Measurements from ENCODE around the gene MTMR11. TPM values are rescaled to one million over a fixed set of nuclear protein-coding genes. Genes with fewer than 3 reads are reported as not detected.

Gene MTMR11
- total RNA-seq, 1 experiment from 2014 or later = 10.5 TPM

GRCh38 chr1:149937759-149938158 is 1.1 kb upstream of the MTMR11 start:
- BruUV-seq (replicated peaks) = TSS peak; percentile 92
- peak overlapping the region; percentile 45 to 64 for H3K4me3 ChIP-seq (replicated peaks in 1 of 2; ENCODE audit: low read depth in 1 of 2, low read length in 2 of 2)
- H3K9ac ChIP-seq (ENCODE audit: low read length) = peak overlapping the region; percentile 67

GRCh38 chr1:149936992-149937705 is 470 bp upstream of the MTMR11 start:
- DNase-seq (ENCODE audit: low read depth, low spot score) (peak; percentile 91), ATAC-seq (peak; percentile 74)
- peak overlapping the region; percentile 64 to 66 for H3K4me3 ChIP-seq (replicated peaks in 1 of 2; ENCODE audit: low read depth in 1 of 2, low read length in 2 of 2)
- H3K4me1 ChIP-seq (ENCODE audit: control insufficient read depth in 1 of 2, insufficient read depth in 2 of 2, low read length in 2 of 2) = peaks cover 39 to 63% of the 10 kb centered on the region in 2 experiments
- H3K27ac ChIP-seq (ENCODE audit: low read depth, low read length) = peak overlapping the region; percentile 89
- no peaks in the 10 kb centered on the region for H3K9me2 ChIP-seq (ENCODE audit: insufficient read depth)
- H3K9ac ChIP-seq (ENCODE audit: low read length) = peak overlapping the region; percentile 67
- RAD21 ChIA-PET (ENCODE audit: low non-redundant PET in 1 of 2, low total read pairs in 2 of 2, uncharacterized antibody in 2 of 2, unreplicated experiment in 2 of 2) = no interaction called here
- H3K4me2 ChIP-seq (ENCODE audit: low read length) = peak overlapping the region; percentile 90
- CTCF ChIA-PET = interaction anchor here (1.7 kb wide), 1 partner anchor 250 kb away, joined by 8 read pairs; no protein-coding TSS in a partner anchor
- intact Hi-C loops (cut with micrococcal nuclease) = loop anchor here (5.0 kb wide), 1 partner anchor 75 kb away; the partner anchor contains the start of gene OTUD7B
- no peaks in the 10 kb centered on the region for H3K36me3 ChIP-seq (ENCODE audit: control insufficient read depth in 1 of 2, insufficient read depth in 2 of 2, low read length in 2 of 2)
- POLR2A ChIA-PET = interaction anchor here (0.9 to 4.2 kb wide), 3 partner anchors 8 to 93 kb away, joined by 3 to 43 read pairs (median 23); a partner anchor contains a TSS
- no peaks in the 10 kb centered on the region for H3K79me2 ChIP-seq (ENCODE audit: insufficient read depth, low read length)
- BruUV-seq (replicated peaks) = no TSS peak
- no peak overlapping the region for H2AFZ ChIP-seq (ENCODE audit: low read depth, low read length, poor library complexity, severe bottlenecking)
- no peaks in the 10 kb centered on the region for H3K9me3 ChIP-seq (ENCODE audit: control insufficient read depth in 1 of 2, insufficient read depth in 1 of 2, low read depth in 1 of 2, low read length in 2 of 2)
- no peaks in the 10 kb centered on the region for H4K20me1 ChIP-seq (ENCODE audit: insufficient read depth)
- H3K27me3 ChIP-seq (ENCODE audit: insufficient read depth, low read length) = no peaks in the 10 kb centered on the region
- TF ChIP-seq EGR1 (IDR thresholded peaks at IDR 0.05; ENCODE audit: low read depth) (no peak), EZH2 (IDR thresholded peaks at IDR 0.05) (no peak), JUND (IDR thresholded peaks at IDR 0.05) (peak; percentile 62), ZNF274 (IDR thresholded peaks at IDR 0.05; ENCODE audit: low read depth, low read length) (no peak), SIN3A (IDR thresholded peaks at IDR 0.05; ENCODE audit: low read depth) (peak; percentile 48; the same call in 1 of the 2 replicates), FOSL1 (IDR thresholded peaks at IDR 0.05; ENCODE audit: low read depth) (peak; percentile 37; the same call in 1 of the 2 replicates), RAD21 (IDR thresholded peaks at IDR 0.05; ENCODE audit: low read depth) (peak; percentile 18; the same call in 1 of the 2 replicates), POLR2A (IDR thresholded peaks at IDR 0.05; ENCODE audit: borderline replicate concordance, extremely low read depth, insufficient read depth, insufficient read length) (peak; percentile 83), POLR2AphosphoS5 (IDR thresholded peaks at IDR 0.05; ENCODE audit: low read depth, low read length) (peak; percentile 89), SP1 (IDR thresholded peaks at IDR 0.05; ENCODE audit: low read depth) (peak; percentile 77), MAX (IDR thresholded peaks at IDR 0.05) (peak; percentile 21; the same call in 1 of the 2 replicates)

More at GRCh38 chr1:149937759-149938158, 1.1 kb upstream of the MTMR11 start:
- peak overlapping the region; percentile 90 for H3K4me2 ChIP-seq (ENCODE audit: low read length)
- H3K9me3 ChIP-seq (ENCODE audit: control insufficient read depth in 1 of 2, insufficient read depth in 1 of 2, low read depth in 1 of 2, low read length in 2 of 2) = no peaks in the 10 kb centered on the region
- H3K36me3 ChIP-seq (ENCODE audit: control insufficient read depth in 1 of 2, insufficient read depth in 2 of 2, low read length in 2 of 2) = no peaks in the 10 kb centered on the region
- 0 out of 2 replicates have a peak, but pooled peaks have one; percentile 21 for TF ChIP-seq FOSL1 (IDR thresholded peaks at IDR 0.05; ENCODE audit: low read depth)
- peak; percentile 20; the same call in 1 of the 2 replicates for TF ChIP-seq MAX (IDR thresholded peaks at IDR 0.05)
- no peak for TF ChIP-seq ELF1 (IDR thresholded peaks at IDR 0.05; ENCODE audit: borderline replicate concordance, low read depth)
- ChIA-PET CTCF (interaction anchor here (1.7 kb wide), 1 partner anchor 249 kb away, joined by 8 read pairs; no protein-coding TSS in a partner anchor), POLR2A (interaction anchor here (0.9 to 4.2 kb wide), 3 partner anchors 9 to 94 kb away, joined by 3 to 43 read pairs (median 23); a partner anchor contains a TSS), RAD21 (ENCODE audit: low non-redundant PET in 1 of 2, low total read pairs in 2 of 2, uncharacterized antibody in 2 of 2, unreplicated experiment in 2 of 2) (no interaction called here)
- no peaks in the 10 kb centered on the region for H3K27me3 ChIP-seq (ENCODE audit: insufficient read depth, low read length)
- DNase-seq (ENCODE audit: low read depth, low spot score) = no peak
- H3K27ac ChIP-seq (ENCODE audit: low read depth, low read length) = peak overlapping the region; percentile 89
- H4K20me1 ChIP-seq (ENCODE audit: insufficient read depth) = no peaks in the 10 kb centered on the region
- H2AFZ ChIP-seq (ENCODE audit: low read depth, low read length, poor library complexity, severe bottlenecking) = no peak overlapping the region
- H3K9me2 ChIP-seq (ENCODE audit: insufficient read depth) = no peaks in the 10 kb centered on the region
- no peaks in the 10 kb centered on the region for H3K79me2 ChIP-seq (ENCODE audit: insufficient read depth, low read length)
- H3K4me1 ChIP-seq (ENCODE audit: control insufficient read depth in 1 of 2, insufficient read depth in 2 of 2, low read length in 2 of 2) = peaks cover 39 to 66% of the 10 kb centered on the region in 2 experiments
- intact Hi-C loops (cut with micrococcal nuclease) = loop anchor here (5.0 kb wide), 1 partner anchor 75 kb away; the partner anchor contains the start of gene OTUD7B
- no peak for ATAC-seq

Measured in HCT116 (cell line).